H1 (cell line): Measurements from ENCODE around the gene NOXO1. TPM values are rescaled to one million over a fixed set of nuclear protein-coding genes. Genes with fewer than 3 reads are reported as not detected.

Experiments used
- CTCF ChIA-PET: fragments of 300-600 bp; sonication (Branson Sonifier 250); formaldehyde crosslinking; loops from one replicate; lab custom pipeline; 2021; ENCODE audit not compliant: partially characterized antibody; lab: Charles Lee
- POLR2A ChIA-PET: fragments of 300-600 bp; sonication (Branson Sonifier 250); formaldehyde crosslinking; loops from one replicate; lab custom pipeline; 2021; ENCODE audit warnings: inconsistent platforms; ENCODE audit not compliant: partially characterized antibody; lab: Charles Lee
- DNase-seq, 2 experiments: peaks; one replicate each; pipeline versions ENCODE4 v3.0.0 to v3.0.0-alpha.2; 2010 to 2022; ENCODE audit warnings: low spot score in 2 of 2, low read depth in 1 of 2, mixed read lengths in 1 of 2
- FAIRE-seq: peaks from 2 replicates; lab custom pipeline; 2011; peaks lifted over from hg19 to GRCh38; lab: Jason Lieb, UNC
- H2AFZ ChIP-seq: 2 replicates; pipeline ENCODE4 v1.8.1; 2012; ENCODE audit warnings: low read length, inconsistent platforms
- H2AK5ac ChIP-seq: 2 replicates; pipeline ENCODE4 v1.6.1; 2013; ENCODE audit warnings: low read depth, low read length
- H2BK120ac ChIP-seq: replicated peaks from 2 replicates; pipeline ENCODE3; 2013; ENCODE audit warnings: low read depth, low read length, inconsistent platforms
- H2BK12ac ChIP-seq: 2 replicates; pipeline ENCODE4 v1.6.1; 2013; ENCODE audit warnings: low read depth, low read length
- H2BK15ac ChIP-seq: 2 replicates; pipeline ENCODE4 v1.6.1; 2013; ENCODE audit warnings: low read length
- H2BK20ac ChIP-seq: 2 replicates; pipeline ENCODE4 v1.6.1; 2013; ENCODE audit warnings: low read length
- H2BK5ac ChIP-seq: 2 replicates; pipeline ENCODE4 v1.6.1; 2013; ENCODE audit warnings: low read depth, low read length
- H3K14ac ChIP-seq: 2 replicates; pipeline ENCODE4 v1.6.1; 2013; ENCODE audit warnings: inconsistent platforms; ENCODE audit not compliant: insufficient read length
- H3K18ac ChIP-seq: 2 replicates; pipeline ENCODE4 v1.6.1; 2013; ENCODE audit warnings: low read length; ENCODE audit errors: extremely low read depth
- H3K23ac ChIP-seq: 2 replicates; pipeline ENCODE4 v1.6.1; 2013; ENCODE audit warnings: inconsistent platforms; ENCODE audit not compliant: insufficient read length
- H3K23me2 ChIP-seq: 2 replicates; pipeline ENCODE4 v1.6.1; 2013; ENCODE audit warnings: low read depth, low read length
- H3K27ac ChIP-seq: 2 replicates; pipeline ENCODE4 v1.6.1; 2011; ENCODE audit warnings: low read depth, low read length, inconsistent platforms
- H3K27me3 ChIP-seq, 4 experiments: replicated peaks in 1 of 4; 1 replicate in 1 of 4; 2 replicates in 3 of 4; pipeline versions ENCODE4 v1.6.1 to v1.8.1; 2011 to 2013; ENCODE audit warnings: low read length in 3 of 4, mild to moderate bottlenecking in 3 of 4, inconsistent platforms in 2 of 4, mixed read lengths in 2 of 4, moderate library complexity in 1 of 4; ENCODE audit not compliant: control insufficient read depth in 3 of 4, insufficient read depth in 3 of 4; ENCODE audit errors: extremely low read depth in 1 of 4
- H3K36me3 ChIP-seq, 4 experiments: 2 replicates each; pipeline versions ENCODE4 v1.6.1 to v1.8.1; 2011 to 2013; ENCODE audit warnings: mild to moderate bottlenecking in 4 of 4, low read length in 3 of 4, moderate library complexity in 2 of 4, control low read depth in 1 of 4, inconsistent platforms in 1 of 4; ENCODE audit not compliant: insufficient read depth in 4 of 4, control insufficient read depth in 2 of 4
- H3K4ac ChIP-seq: replicated peaks from 2 replicates; pipeline ENCODE3; 2013; ENCODE audit warnings: low read length, low read depth, mixed read lengths, inconsistent platforms; ENCODE audit not compliant: insufficient read length
- H3K4me1 ChIP-seq, 4 experiments: replicated peaks in 1 of 4; 1 replicate in 1 of 4; 2 replicates in 3 of 4; pipeline versions ENCODE4 v1.6.1 to v1.8.1; 2011 to 2013; ENCODE audit warnings: low read length in 3 of 4, inconsistent platforms in 2 of 4, mixed read lengths in 1 of 4; ENCODE audit not compliant: insufficient read depth in 4 of 4, control insufficient read depth in 3 of 4
- H3K4me2 ChIP-seq, 2 experiments: 2 replicates each; pipeline versions ENCODE4 v1.6.1 to v1.8.1; 2011 to 2013; ENCODE audit warnings: low read depth in 2 of 2, low read length in 2 of 2, control low read depth in 1 of 2, inconsistent platforms in 1 of 2, mild to moderate bottlenecking in 1 of 2; ENCODE audit not compliant: insufficient read depth in 1 of 2
- H3K4me3 ChIP-seq, 4 experiments: fragments of 200-600, 300-600 bp in 1 of 4; sonication (generic), shearing (Covaris generic), sonication (Bioruptor Twin) in 1 of 4; 2 replicates each; pipeline versions ENCODE4 v1.5.1 to v1.8.1; 2011 to 2016; ENCODE audit warnings: low read length in 4 of 4, low read depth in 3 of 4, control low read depth in 2 of 4, inconsistent platforms in 2 of 4, mild to moderate bottlenecking in 2 of 4, mixed read lengths in 1 of 4, moderate library complexity in 1 of 4; ENCODE audit not compliant: insufficient read depth in 2 of 4; ENCODE audit errors: extremely low read depth in 1 of 4
- H3K56ac ChIP-seq: replicated peaks from 2 replicates; pipeline ENCODE3; 2013; ENCODE audit warnings: low read depth, mild to moderate bottlenecking, mixed read lengths, low read length, inconsistent platforms; ENCODE audit not compliant: insufficient read length
- H3K79me1 ChIP-seq: 2 replicates; pipeline ENCODE4 v1.6.1; 2013; ENCODE audit warnings: low read depth, low read length, control low read depth
- H3K79me2 ChIP-seq, 2 experiments: 2 replicates each; pipeline versions ENCODE4 v1.6.1 to v1.8.1; 2012 to 2013; ENCODE audit warnings: low read length in 2 of 2, mild to moderate bottlenecking in 2 of 2, inconsistent platforms in 1 of 2; ENCODE audit not compliant: insufficient read depth in 2 of 2, control insufficient read depth in 1 of 2
- H3K9ac ChIP-seq, 4 experiments: replicated peaks in 1 of 4; 1 replicate in 1 of 4; 2 replicates in 3 of 4; pipeline versions ENCODE4 v1.6.1 to v1.8.1; 2011 to 2013; ENCODE audit warnings: low read depth in 3 of 4, low read length in 3 of 4, control low read depth in 2 of 4, mild to moderate bottlenecking in 2 of 4, moderate library complexity in 2 of 4, inconsistent platforms in 1 of 4; ENCODE audit errors: extremely low read depth in 1 of 4
- H3K9me3 ChIP-seq, 2 experiments: 2 replicates each; pipeline versions ENCODE4 v1.6.1 to v1.8.1; 2012 to 2013; ENCODE audit warnings: mild to moderate bottlenecking in 2 of 2, moderate library complexity in 2 of 2, control low read depth in 1 of 2, inconsistent platforms in 1 of 2, low read depth in 1 of 2, low read length in 1 of 2, mixed read lengths in 1 of 2; ENCODE audit not compliant: insufficient read depth in 2 of 2
- H4K20me1 ChIP-seq, 2 experiments: replicated peaks in 1 of 2; 2 replicates each; pipeline versions ENCODE3 to v1.8.1; 2011 to 2013; ENCODE audit warnings: inconsistent platforms in 2 of 2, low read length in 2 of 2, mild to moderate bottlenecking in 1 of 2; ENCODE audit not compliant: insufficient read depth in 2 of 2, control insufficient read depth in 1 of 2
- H4K5ac ChIP-seq: 2 replicates; pipeline ENCODE4 v1.6.1; 2013; ENCODE audit warnings: low read length, low read depth, mixed read lengths, inconsistent platforms; ENCODE audit not compliant: insufficient read length
- H4K8ac ChIP-seq: 2 replicates; pipeline ENCODE4 v1.8.0; 2013; ENCODE audit warnings: mild to moderate bottlenecking, moderate library complexity, low read length, inconsistent platforms; ENCODE audit not compliant: insufficient read depth; ENCODE audit errors: extremely low read depth
- H4K91ac ChIP-seq: replicated peaks from 2 replicates; pipeline ENCODE3; 2013; ENCODE audit warnings: low read length, mixed read lengths, inconsistent platforms; ENCODE audit not compliant: insufficient read length
- ATF3 ChIP-seq: IDR thresholded peaks from 2 replicates; pipeline ENCODE4 v1.6.1; 2011; ENCODE audit warnings: low read depth, mild to moderate bottlenecking, low read length; ENCODE audit not compliant: insufficient read depth
- CBX8 ChIP-seq: fragments of 300-800, 300-1000 bp; sonication (generic); IDR thresholded peaks from 2 replicates; pipeline ENCODE4 v1.7.1; 2016; ENCODE audit warnings: low read depth, low read length, borderline replicate concordance
- CREB1 ChIP-seq: IDR thresholded peaks from 2 replicates; pipeline ENCODE4 v1.6.1; 2012; ENCODE audit warnings: inconsistent platforms
- CTBP2 ChIP-seq: IDR thresholded peaks from 2 replicates; pipeline ENCODE4 v1.7.0; 2011; ENCODE audit warnings: borderline replicate concordance, mild to moderate bottlenecking, moderate library complexity, mixed read lengths, low read length; ENCODE audit not compliant: insufficient read depth, insufficient read length
- POLR2A ChIP-seq, 2 experiments: IDR thresholded peaks; 1 replicate in 1 of 2; 2 replicates in 1 of 2; pipeline ENCODE4 v1.6.1; 2011; ENCODE audit warnings: low read depth in 2 of 2, low read length in 2 of 2, mild to moderate bottlenecking in 2 of 2; ENCODE audit errors: control extremely low read depth in 1 of 2
- SIN3A ChIP-seq, 2 experiments: IDR thresholded peaks in 1 of 2; conservative IDR thresholded peaks in 1 of 2; 2 replicates each; pipeline ENCODE4 v1.6.1; 2011 to 2012; ENCODE audit warnings: low read length in 2 of 2, improper control_type of control experiment in 1 of 2, low read depth in 1 of 2, mild to moderate bottlenecking in 1 of 2
- SIX5 ChIP-seq: IDR thresholded peaks from 2 replicates; pipeline ENCODE4 v1.6.1; 2011; ENCODE audit warnings: mild to moderate bottlenecking, low read depth, low read length
- USF2 ChIP-seq: IDR thresholded peaks from 2 replicates; pipeline ENCODE4 v1.6.1; 2011; ENCODE audit warnings: low read length, improper control_type of control experiment
- WGBS, 2 experiments: shearing (Covaris generic) in 1 of 2; methylation state at CpG; one replicate each; pipeline versions ENCODE4 v1.1.6 to v1.1.7; 2013 to 2015; ENCODE audit warnings: low lambda C conversion rate in 2 of 2, mixed read lengths in 2 of 2, inconsistent platforms in 1 of 2, low coverage in 1 of 2, missing lambda C conversion rate in 1 of 2; ENCODE audit not compliant: insufficient replicate concordance in 2 of 2, insufficient coverage in 1 of 2, insufficient read length in 1 of 2; ENCODE audit errors: extremely low coverage in 1 of 2, missing lambda C conversion rate in 1 of 2; 5-methylcytosine and 5-hydroxymethylcytosine counted together
- polyA plus RNA-seq, 7 experiments: library from polyadenylated mRNA; depleted of rRNA in 3 of 7; stranded (reverse) in 5 of 7; unstranded in 2 of 7; fragments of >200 nt in 5 of 7; fragments of 200-250 nt in 2 of 7; gene quantifications; 1 replicate in 5 of 7; 2 replicates in 1 of 7; 4 replicates in 1 of 7; pipeline versions ENCODE4 v1.2.1 to v1.2.3, GENCODE V29; 2011 to 2013; ENCODE audit warnings: missing spikeins in 2 of 7, mixed read lengths in 2 of 7
- total RNA-seq: library from RNA; stranded (reverse); fragmentation: NEBNext Ultra II Directional; extraction: Animal tissue kit (Norgen Biotek cat#: 25700); gene quantifications from 2 replicates; pipeline ENCODE4 v1.2.1, GENCODE V29; 2021

The NOXO1 gene
- total and polyA plus RNA-seq, 2 of the 8 experiments (the other 6 are each of a cell fraction or from before 2014, with no cell fraction given), result 1.3 to 2.5 TPM

GRCh38 chr16:1942810-1943726 lies 38.2 kb downstream of the NOXO1 start, which contains the start of gene MSRB1:
Gene MSRB1 (minus strand): TSS chr16:1943199. CDS start chr16:1943156, 43 bp downstream.
- no peak within 1 kb of the TSS for H3K23ac ChIP-seq
- H2BK20ac ChIP-seq, result no peak within 1 kb of the TSS
- H4K91ac ChIP-seq, result peak within 1 kb of the TSS; percentile 91
- WGBS, 2 experiments, result 4% methylated on average over 29 of the region's 77 CpGs; no CpG with 5 or more reads in 1 of the 2 experiments
- H3K4me1 ChIP-seq, result peaks cover 0 to 11% (median 6%) of the 10 kb centered on the region in 4 experiments; a peak in 5 of 7 replicates
- peak within 1 kb of the TSS in 3 of 4 experiments; percentile 7 to 51 (median 42); a peak in 4 of 7 replicates for H3K9ac ChIP-seq
- no peaks in the 10 kb centered on the region for H3K79me2 ChIP-seq
- ChIA-PET CTCF (interaction anchor here (0.7 to 6.3 kb wide), 5 partner anchors 10 to 79 kb away, joined by 3 to 62 read pairs (median 4); partner anchors contain the start of gene RPL3L), POLR2A (interaction anchor here (0.9 to 11.7 kb wide), 10 partner anchors 9 to 148 kb away, joined by 3 to 336 read pairs (median 4); partner anchors contain the start of genes FAHD1, HAGH, NDUFB10 and RNF151)
- peak within 1 kb of the TSS; percentile 71 to 89 for H3K4me2 ChIP-seq
- H2AK5ac ChIP-seq, result no peak within 1 kb of the TSS
- H2BK5ac ChIP-seq, result peak within 1 kb of the TSS; percentile 40; the same call in 1 of the 2 replicates
- peaks cover 0 to 2% (median 0%) of the 10 kb centered on the region in 4 experiments; a peak in 1 of 7 replicates for H3K27me3 ChIP-seq
- H3K23me2 ChIP-seq, result peaks cover 6% of the 10 kb centered on the region; the same call in 1 of the 2 replicates
- H4K20me1 ChIP-seq, result peaks cover 0 to 5% of the 10 kb centered on the region in 2 experiments
- no peak within 1 kb of the TSS for H2BK12ac ChIP-seq
- H3K18ac ChIP-seq, result peak within 1 kb of the TSS; percentile 83
- no peak within 1 kb of the TSS for H2BK120ac ChIP-seq
- H3K4me3 ChIP-seq, result peak within 1 kb of the TSS; percentile 55 to 87 (median 66)
- FAIRE-seq (peak; percentile 24), DNase-seq (peak; percentile 96 to 100)
- H3K27ac ChIP-seq, result no peak within 1 kb of the TSS
- H3K4ac ChIP-seq, result no peak within 1 kb of the TSS
- 0 out of 2 replicates have a peak within 1 kb of the TSS, but pooled peaks have one; percentile 29 for H2BK15ac ChIP-seq
- H3K14ac ChIP-seq, result no peak within 1 kb of the TSS
- H3K56ac ChIP-seq, result no peak within 1 kb of the TSS
- peak within 1 kb of the TSS; percentile 16 for H4K5ac ChIP-seq
- H3K79me1 ChIP-seq, result no peaks in the 10 kb centered on the region
- H3K36me3 ChIP-seq, result peaks cover 4 to 10% (median 7%) of the 10 kb centered on the region in 4 experiments; a peak in 5 of 8 replicates
- no peak within 1 kb of the TSS for H2AFZ ChIP-seq
- peak within 1 kb of the TSS; percentile 21 for H4K8ac ChIP-seq
- no peaks in the 10 kb centered on the region for H3K9me3 ChIP-seq
- no peak for TF ChIP-seq CBX8
- TF ChIP-seq CREB1, result no peak
- TF ChIP-seq USF2, result no peak
- TF ChIP-seq SIN3A (conservative IDR thresholded peaks at IDR 0.05 in 1 of 2, IDR thresholded peaks at IDR 0.05 in 1 of 2; ENCODE audit: low read depth in 1 of 2, low read length in 2 of 2), result peak in 1 of 2 experiments; percentile 43; a peak in 1 of 4 replicates
- TF ChIP-seq ATF3, result no peak
- no peak for TF ChIP-seq CTBP2
- TF ChIP-seq SIX5, result no peak
- TF ChIP-seq POLR2A (IDR thresholded peaks at IDR 0.05; ENCODE audit: control extremely low read depth in 1 of 2, low read depth in 2 of 2, low read length in 2 of 2), result peak in 1 of 2 experiments; percentile 80; a peak in 2 of 3 replicates
